ENCODE results near the gene ARHGEF17.

- TF ChIP-seq CTCF (IDR thresholded peaks at IDR 0.05; ENCODE audit: low read length) (no peak), EZH2phosphoT487 (IDR thresholded peaks at IDR 0.05; ENCODE audit: low read length) (no peak), EZH2 (optimal IDR thresholded peaks at IDR 0.05; ENCODE audit: low read depth, low read length) (no peak)
These were observed 41.4 kb upstream of the ARHGEF17 start for GRCh38 chr11:73266646-73267020.

All from MM.1S (cell line).